ENCODE data around the gene METRN.
A peak's percentile ranks its signal among the peaks of the same experiment; 100 is the strongest.
"Not testable (repeated sequence)": the region's sequence is repeated elsewhere in the genome, so short reads cannot be mapped to it uniquely, and the experiment has no call there.

Gene METRN

GRCh38 chr16:707062-707538, 7.8 kb upstream of the METRN start:
- intact Hi-C loops (cut with DNase I) = no loop called here
- no peak for DNase-seq

- intact Hi-C loops (cut with DNase I) = no loop called here
- no peak for DNase-seq
Measured at GRCh38 chr16:708019-708418, 6.9 kb upstream of the METRN start.

GRCh38 chr16:708959-709358, 6.0 kb upstream of the METRN start:
- intact Hi-C loops (cut with DNase I) = no loop called here
- DNase-seq = no peak

- intact Hi-C loops (cut with DNase I) = loop anchor here (2.0 kb wide), 3 partner anchors 31 to 393 kb away; partner anchors contain the start of gene CIAO3
Measured at GRCh38 chr16:709566-710499, 5.1 kb upstream of the METRN start.

DNA sequence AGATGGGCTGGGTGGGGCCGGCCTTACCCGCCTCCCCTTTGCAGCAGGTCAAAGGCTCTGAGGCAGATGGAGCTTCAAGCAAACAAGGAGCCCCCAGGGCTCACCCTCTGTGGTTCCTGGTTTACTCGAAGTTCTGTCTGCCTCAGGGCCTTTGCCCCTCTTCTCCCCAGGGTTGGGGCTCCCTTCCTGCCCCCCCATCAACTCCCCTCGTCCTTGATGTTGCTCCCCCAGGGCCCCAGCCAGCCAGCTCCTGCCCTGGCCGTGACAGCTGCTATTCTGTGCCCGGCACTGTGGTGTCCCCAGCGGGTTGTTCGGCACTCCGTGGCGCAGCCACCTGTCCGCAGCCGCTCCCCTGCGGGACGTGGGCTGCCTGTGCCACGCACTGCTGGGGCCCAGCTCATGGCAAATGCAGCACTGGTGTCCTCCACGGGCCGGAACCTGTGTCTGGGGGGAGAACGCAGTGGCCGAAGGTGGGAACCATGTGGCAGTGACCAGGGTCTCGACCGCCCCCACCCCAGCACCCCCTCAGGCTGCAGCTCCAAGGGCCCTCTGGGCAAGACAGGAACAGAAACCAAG, 4.3 kb upstream of the METRN start:
- DNase-seq = no peak
- intact Hi-C loops (cut with DNase I) = loop anchor here (2.0 kb wide), 3 partner anchors 30 to 392 kb away; partner anchors contain the start of gene CIAO3

More at GRCh38 chr16:709566-710499, 5.1 kb upstream of the METRN start:
- DNase-seq = peak; percentile 77 to 99 (median 95)

DNA sequence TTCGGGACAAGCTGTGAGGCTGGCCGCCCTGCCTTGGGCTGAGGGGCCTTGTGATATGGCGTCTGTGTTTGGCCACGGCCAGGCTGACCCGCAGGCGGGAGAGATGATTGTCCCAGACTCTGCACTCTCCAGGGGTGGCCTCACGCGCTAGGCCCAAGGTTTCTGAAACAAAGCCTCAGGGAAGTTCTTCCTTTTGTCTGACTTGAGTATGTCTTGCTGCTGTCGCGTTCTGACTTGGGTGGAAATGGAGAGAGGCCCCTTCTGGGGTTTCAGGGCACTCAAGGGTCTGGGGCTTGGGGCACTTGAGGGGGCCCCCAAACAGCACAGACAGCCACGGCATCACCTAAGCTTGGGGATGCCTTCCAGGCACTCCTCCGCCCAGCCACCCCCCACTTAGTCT, 3.8 kb upstream of the METRN start:
- DNase-seq = no peak
- intact Hi-C loops (cut with DNase I) = loop anchor here (2.0 kb wide), 3 partner anchors 30 to 392 kb away; partner anchors contain the start of gene CIAO3

- intact Hi-C loops (cut with DNase I) = loop anchor here (2.0 kb wide), 3 partner anchors 29 to 391 kb away; partner anchors contain the start of gene CIAO3
- DNase-seq = peak in 9 of 10 donors; percentile 73 to 97 (median 85)
Measured at GRCh38 chr16:711548-712320, 3.2 kb upstream of the METRN start.

DNA sequence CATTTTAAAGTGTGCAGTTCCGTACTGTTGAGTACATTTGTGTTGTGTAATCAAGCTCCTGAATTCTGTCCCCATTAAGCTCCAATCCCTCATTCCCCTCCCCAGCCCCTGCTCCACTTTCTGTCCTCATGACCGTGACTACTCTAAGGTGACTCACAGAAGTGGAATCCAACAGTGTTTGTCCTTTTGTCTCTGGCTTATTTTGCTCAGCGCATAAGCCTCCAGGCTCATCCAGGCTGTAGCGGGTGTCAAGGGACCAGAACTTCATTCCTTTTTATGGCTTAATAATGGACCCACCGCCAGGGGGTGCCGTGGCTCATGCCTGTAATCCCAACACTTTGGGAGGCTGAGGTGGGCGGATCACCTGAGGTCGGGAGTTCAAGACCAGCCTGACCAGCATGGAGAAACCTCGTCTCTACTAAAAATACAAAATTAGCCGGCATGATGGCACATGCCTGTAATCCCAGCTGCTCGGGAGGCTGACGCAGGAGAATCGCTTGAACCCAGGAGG, 2.1 kb upstream of the METRN start:
- DNase-seq; intact Hi-C loops (cut with DNase I): not testable (repeated sequence)

DNA sequence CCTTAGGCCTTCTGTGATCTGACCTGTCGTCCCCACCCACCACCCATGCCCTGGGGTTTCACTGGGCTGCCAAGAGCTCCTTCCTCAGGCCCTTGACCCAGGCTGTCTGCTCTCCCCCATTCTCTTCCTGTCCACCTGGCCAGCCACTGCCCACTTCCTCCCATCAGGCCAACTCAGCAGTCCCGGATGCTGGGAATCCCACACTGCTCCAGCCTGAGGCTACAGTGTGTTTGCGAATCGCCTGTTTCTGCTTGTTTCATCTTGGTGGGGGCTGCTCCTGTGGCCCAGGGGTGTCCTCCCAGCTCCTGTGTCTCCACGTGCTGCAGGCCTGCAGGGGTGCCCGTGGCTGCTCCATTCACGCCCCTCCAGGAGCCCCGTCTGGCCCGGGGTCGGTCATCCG, 839 bp upstream of the METRN start:
- intact Hi-C loops (cut with DNase I) = no loop called here
- no peak for DNase-seq

DNA sequence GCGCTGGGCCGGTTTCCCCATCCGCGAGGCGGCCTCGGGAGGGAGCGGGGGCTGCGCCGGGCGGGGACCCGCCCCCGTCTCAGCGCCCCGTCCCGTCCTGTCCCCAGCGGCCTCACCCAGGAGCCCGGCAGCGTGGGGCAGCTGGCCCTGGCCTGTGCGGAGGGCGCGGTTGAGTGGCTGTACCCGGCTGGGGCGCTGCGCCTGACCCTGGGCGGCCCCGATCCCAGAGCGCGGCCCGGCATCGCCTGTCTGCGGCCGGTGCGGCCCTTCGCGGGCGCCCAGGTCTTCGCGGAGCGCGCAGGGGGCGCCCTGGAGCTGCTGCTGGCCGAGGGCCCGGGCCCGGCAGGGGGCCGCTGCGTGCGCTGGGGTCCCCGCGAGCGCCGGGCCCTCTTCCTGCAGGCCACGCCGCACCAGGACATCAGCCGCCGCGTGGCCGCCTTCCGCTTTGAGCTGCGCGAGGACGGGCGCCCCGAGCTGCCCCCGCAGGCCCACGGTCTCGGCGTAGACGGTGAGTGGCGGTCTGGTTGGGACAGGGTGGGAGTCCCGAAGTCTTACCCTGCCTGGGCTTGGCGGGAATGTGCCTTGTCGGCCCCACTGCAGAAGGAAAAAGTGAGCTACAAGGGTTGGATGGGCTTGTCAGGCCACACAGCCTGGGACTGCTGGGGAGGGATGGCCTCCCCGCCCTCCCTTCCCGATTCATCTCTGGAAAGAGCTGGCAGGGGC, 720 bp downstream of the METRN start:
- intact Hi-C loops (cut with DNase I) = no loop called here
- peak in 1 of 10 donors; percentile 55 for DNase-seq

DNA sequence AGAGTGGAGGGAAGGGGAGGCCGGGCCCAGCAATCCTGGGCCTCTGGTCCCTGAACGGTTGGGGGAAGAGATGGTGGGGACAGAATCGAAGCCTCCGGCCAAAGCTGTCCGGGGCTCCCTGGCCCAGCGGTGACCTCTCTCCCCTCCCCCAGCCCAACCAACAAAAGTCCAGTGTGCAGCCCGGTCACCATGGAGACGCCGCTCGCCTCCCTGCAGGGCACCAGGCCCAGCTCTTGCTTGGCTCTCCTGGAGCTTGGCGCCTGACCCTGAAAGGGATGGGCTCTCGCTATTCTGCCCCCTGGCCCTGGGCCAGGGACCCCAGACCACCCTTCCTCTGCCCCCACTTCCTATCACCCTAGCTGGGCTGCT, 1.3 kb downstream of the METRN start:
- intact Hi-C loops (cut with DNase I) = no loop called here

GRCh38 chr16:716768-717325, 1.9 kb downstream of the METRN start:
- intact Hi-C loops (cut with DNase I) = no loop called here
- no peak for DNase-seq

More for the DNA sequence above, 1.3 kb downstream of the METRN start:
- peak; percentile 83 to 98 (median 88) for DNase-seq

DNA sequence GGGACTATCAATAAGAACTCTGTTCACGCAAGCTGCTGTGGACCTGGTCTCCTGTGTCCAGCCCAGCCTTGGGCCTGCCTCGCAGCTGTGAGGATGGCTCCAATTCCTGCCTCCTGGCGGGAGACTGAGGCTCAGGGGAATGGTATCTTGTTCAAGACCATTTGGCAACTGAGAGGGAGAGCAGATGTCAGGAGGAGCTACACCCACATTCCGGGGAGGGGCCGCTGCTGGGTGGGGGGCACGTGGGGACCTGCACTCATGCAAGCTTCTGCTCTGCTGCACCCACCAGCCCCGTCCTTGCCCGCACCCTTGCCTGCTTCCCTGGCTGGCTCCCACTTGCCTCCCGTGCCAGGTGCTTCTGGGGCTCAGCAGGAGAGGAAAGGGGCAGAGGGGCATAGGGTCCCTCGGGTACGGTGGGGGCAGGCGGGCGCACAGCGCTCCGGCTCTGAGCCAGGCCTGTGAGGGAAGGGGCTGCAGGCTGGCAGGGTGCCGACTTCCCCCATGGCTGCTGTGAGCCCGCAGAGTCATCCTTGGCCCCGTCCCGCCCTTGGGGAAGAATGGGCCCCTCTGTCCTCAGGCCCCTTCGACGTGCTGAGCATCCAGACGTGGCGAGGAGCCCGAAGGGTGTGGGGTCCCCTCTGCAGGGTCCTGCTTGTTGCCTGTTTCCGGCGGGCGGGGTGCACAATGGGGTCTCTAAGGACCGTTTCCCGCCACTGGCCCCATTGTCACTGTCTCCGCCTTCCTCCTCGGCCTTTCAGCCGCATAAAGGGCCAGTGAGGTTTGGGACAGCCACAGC, 2.7 kb downstream of the METRN start:
- DNase-seq = peak in 1 of 10 donors; percentile 91
- intact Hi-C loops (cut with DNase I) = no loop called here

DNA sequence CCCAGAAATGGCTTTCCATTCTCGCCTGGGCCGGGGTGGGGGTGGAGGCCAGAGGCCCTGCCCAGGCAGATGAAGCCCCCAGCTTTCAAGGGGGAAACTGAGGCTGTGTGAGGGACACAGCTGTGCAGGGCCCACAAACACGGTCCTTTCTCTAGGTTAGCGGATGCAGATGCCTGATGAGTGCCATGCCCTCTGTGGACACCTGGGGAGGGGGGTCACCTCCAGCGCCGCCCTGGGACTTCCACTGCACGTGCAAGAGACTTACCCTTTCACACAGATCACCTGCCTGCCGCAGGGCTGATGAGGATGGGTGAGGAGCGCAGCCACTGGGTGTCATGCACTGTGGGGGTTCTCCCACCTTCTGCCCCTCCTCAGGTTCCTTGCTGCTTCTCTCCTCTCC, 3.5 kb downstream of the METRN start:
- intact Hi-C loops (cut with DNase I) = no loop called here
- no peak for DNase-seq

- no peak for DNase-seq
- intact Hi-C loops (cut with DNase I) = no loop called here
Measured at GRCh38 chr16:718922-719321, 4.0 kb downstream of the METRN start.

DNA sequence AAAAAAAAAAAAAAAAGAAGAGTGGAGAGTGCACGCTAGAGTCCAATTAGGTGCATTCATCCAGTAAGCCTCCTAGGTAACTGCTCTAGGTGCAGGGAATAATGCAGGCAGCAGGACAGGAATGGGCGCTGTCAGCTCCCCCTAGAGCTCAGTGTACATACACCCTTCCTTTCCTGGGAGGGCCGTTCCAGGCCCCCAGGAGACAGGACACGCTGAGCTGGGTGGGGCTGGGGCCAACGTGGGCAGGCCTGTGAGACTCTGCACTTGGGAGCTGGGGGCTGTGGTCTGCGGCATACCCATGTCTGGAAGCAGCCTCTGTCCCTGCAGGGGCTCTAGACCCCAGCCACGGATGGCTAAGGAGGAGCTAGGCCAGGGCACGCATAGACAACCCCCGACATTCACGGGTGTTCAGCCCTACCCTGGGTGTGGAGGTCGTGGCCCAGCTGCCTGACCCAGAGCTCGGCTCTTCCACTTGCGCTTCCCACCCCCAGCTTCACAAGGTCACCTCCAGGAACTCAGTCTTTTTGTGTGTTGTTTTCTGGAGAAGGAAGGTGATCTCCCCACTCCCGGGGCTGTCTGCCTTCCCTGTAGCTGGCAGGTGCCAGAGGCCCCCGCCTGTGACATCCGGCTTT, 5.0 kb downstream of the METRN start:
- peak in 2 of 10 donors; percentile 86 for DNase-seq
- intact Hi-C loops (cut with DNase I) = loop anchor here (2.0 kb wide), 1 partner anchor 21 kb away; the partner anchor contains the start of gene CIAO3

DNA sequence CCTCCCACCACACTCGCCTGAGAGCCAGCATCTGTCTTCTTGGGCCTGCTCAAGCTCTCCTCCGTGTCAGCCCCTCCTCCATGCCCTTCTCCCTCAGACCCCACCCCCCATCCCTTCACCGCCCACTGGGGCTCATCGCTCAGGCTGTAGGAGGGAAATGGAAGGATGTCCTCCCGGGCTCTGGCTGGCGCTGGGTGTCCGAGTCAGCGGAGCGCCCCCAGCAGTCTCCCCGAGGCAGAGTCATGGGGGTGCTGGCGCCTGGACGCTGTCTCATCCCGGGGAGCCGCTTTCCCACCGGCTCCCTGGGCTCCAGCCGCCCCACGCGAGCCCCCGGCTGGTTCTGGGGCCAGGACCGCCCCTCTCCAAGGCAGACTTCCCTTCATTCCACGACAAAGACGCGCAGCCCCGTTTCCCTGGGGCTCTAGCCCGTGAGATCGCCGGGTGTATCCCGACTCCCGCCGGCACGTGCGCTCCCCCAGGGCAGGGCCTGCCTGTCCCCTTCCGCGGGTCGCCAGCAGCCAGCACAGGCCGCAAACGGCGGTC, 5.6 kb downstream of the METRN start:
- peak in 9 of 10 donors; percentile 55 to 96 (median 79) for DNase-seq
- intact Hi-C loops (cut with DNase I) = loop anchor here (2.0 kb wide), 1 partner anchor 20 kb away; the partner anchor contains the start of gene CIAO3
